ENCODE results near the gene ANKRD11.
A peak's percentile ranks its signal among the peaks of the same experiment; 100 is the strongest.
"Not testable (repeated sequence)": the region's sequence is repeated elsewhere in the genome, so short reads cannot be mapped to it uniquely, and the experiment has no call there.

ANKRD11 gene

GRCh38 chr16:89308391-89309333 lies 181.7 kb downstream of the ANKRD11 start:
- DNase-seq = peak; percentile 52

- DNase-seq = no peak
These were observed 182.9 kb downstream of the ANKRD11 start for GRCh38 chr16:89307421-89307805.

- DNase-seq = not testable (repeated sequence)
These were observed 183.6 kb downstream of the ANKRD11 start for GRCh38 chr16:89306457-89307420.

GRCh38 chr16:89304941-89305705 lies 185.2 kb downstream of the ANKRD11 start:
- DNase-seq = no peak

GRCh38 chr16:89304181-89304851 lies 186.0 kb downstream of the ANKRD11 start:
- DNase-seq = no peak

GRCh38 chr16:89303617-89304016 lies 186.7 kb downstream of the ANKRD11 start:
- DNase-seq = no peak

- DNase-seq = no peak
These were observed 189.4 kb downstream of the ANKRD11 start for GRCh38 chr16:89300976-89301360.

- no peak for DNase-seq
These were observed 189.9 kb downstream of the ANKRD11 start for GRCh38 chr16:89300311-89300975.

- not testable (repeated sequence) for DNase-seq
These were observed 190.8 kb downstream of the ANKRD11 start for GRCh38 chr16:89299357-89300111.

- DNase-seq = no peak
These were observed 191.6 kb downstream of the ANKRD11 start for GRCh38 chr16:89298623-89299225.

GRCh38 chr16:89297910-89298545 lies 192.3 kb downstream of the ANKRD11 start:
- no peak for DNase-seq

- DNase-seq = no peak
These were observed 193.0 kb downstream of the ANKRD11 start for GRCh38 chr16:89297156-89297874.

GRCh38 chr16:89295915-89296314 lies 194.4 kb downstream of the ANKRD11 start:
- DNase-seq = no peak

GRCh38 chr16:89295071-89295900 lies 195.1 kb downstream of the ANKRD11 start:
- DNase-seq = no peak

GRCh38 chr16:89294486-89294885 lies 195.9 kb downstream of the ANKRD11 start:
- no peak for DNase-seq

GRCh38 chr16:89293276-89294143 lies 196.9 kb downstream of the ANKRD11 start:
- DNase-seq = no peak

GRCh38 chr16:89292443-89293078 lies 197.8 kb downstream of the ANKRD11 start:
- no peak for DNase-seq

Measured in stimulated activated CD4-positive, alpha-beta T cell treated with anti-CD3 and anti-CD28 coated beads, Interleukin-15, amount 100 ng/mL, for 24 hours (primary cell).